Gastrocnemius medialis (tissue), 4 donors: ENCODE results near the gene NEIL3. TPM values are rescaled to one million over a fixed set of nuclear protein-coding genes. Genes with fewer than 3 reads are reported as not detected.
"Not testable (repeated sequence)": the region's sequence is repeated elsewhere in the genome, so short reads cannot be mapped to it uniquely, and the experiment has no call there.

Source experiments
- ATAC-seq, 2 donors: fragments of 150-250 bp; one replicate each; pipeline ENCODE4 v1.9.1; 2016
- DNase-seq, 2 donors: peaks; one replicate each; pipeline ENCODE4 v3.0.0-alpha.2; 2019
- H3K27ac ChIP-seq, 4 donors: fragments of 200-600 bp; sonication (generic); 1 replicate in 1 of 4; 2 replicates in 3 of 4; pipeline ENCODE4 v1.5.1; 2016 to 2018; ENCODE audit warnings: mild to moderate bottlenecking in 2 of 4, moderate library complexity in 1 of 4
- H3K27me3 ChIP-seq, 3 donors: fragments of 200-600 bp; sonication (generic) in 2 of 3; 1 replicate in 1 of 3; 2 replicates in 2 of 3; pipeline versions ENCODE4 v1.5.1 to v1.6.0; 2016 to 2019; ENCODE audit warnings: mild to moderate bottlenecking in 1 of 3, moderate library complexity in 1 of 3
- H3K36me3 ChIP-seq, 2 donors: fragments of 200-600 bp; sonication (generic) in 1 of 2; one replicate each; pipeline ENCODE4 v1.5.1; 2017 to 2018
- H3K4me1 ChIP-seq, 2 donors: fragments of 200-600 bp; sonication (generic) in 1 of 2; one replicate each; pipeline ENCODE4 v1.5.1; 2016 to 2017; ENCODE audit warnings: mild to moderate bottlenecking in 2 of 2
- H3K4me3 ChIP-seq, 4 donors: fragments of 200-600 bp; sonication (generic) in 3 of 4; 1 replicate in 1 of 4; 2 replicates in 3 of 4; pipeline ENCODE4 v1.5.1; 2016 to 2019; ENCODE audit warnings: mild to moderate bottlenecking in 2 of 4
- H3K9me3 ChIP-seq, 3 donors: fragments of 200-600 bp; sonication (generic) in 2 of 3; 1 replicate in 1 of 3; 2 replicates in 2 of 3; pipeline ENCODE4 v1.5.1; 2016 to 2019
- CTCF ChIP-seq, 5 experiments: fragments of 450-650 bp in 3 of 5; fragments of 200-600 bp in 2 of 5; sonication (generic) in 2 of 5; IDR thresholded peaks in 4 of 5; conservative IDR thresholded peaks in 1 of 5; 1 replicate in 4 of 5; 2 replicates in 1 of 5; pipeline ENCODE4 v1.5.1; 2016 to 2019; ENCODE audit warnings: antibody characterized with exemption in 5 of 5, mild to moderate bottlenecking in 3 of 5, moderate library complexity in 3 of 5
- POLR2A ChIP-seq, 2 donors: fragments of 450-650 bp; IDR thresholded peaks; one replicate each; pipeline ENCODE4 v1.6.1; 2017; ENCODE audit warnings: antibody characterized with exemption in 2 of 2, mild to moderate bottlenecking in 2 of 2, moderate library complexity in 2 of 2
- in situ Hi-C, 4 donors: fragments of 200-750 bp; cut with MboI; loops; one replicate each; pipeline versions ENCODE4 v1.15.0 to v1.8.0; 2017; ENCODE audit warnings: low sequenced_read_pairs in 4 of 4
- intact Hi-C: fragments of 100-400 bp; cut with DNase I; formaldehyde crosslinking; loops from one replicate; pipeline ENCODE4 v1.15.1; 2023; ENCODE audit warnings: low total_unique reads
- total RNA-seq, 4 donors: library from RNA; depleted of rRNA; stranded (reverse); fragments of >200 nt; gene quantifications; one replicate each; pipeline versions ENCODE4 v1.1.0 to v1.2.3, GENCODE V29; 2016

Gene NEIL3
- total RNA-seq, 4 donors from 2014 or later = not detected

GRCh38 chr4:177304094-177304493 lies 5.6 kb upstream of the NEIL3 start:
- in situ Hi-C loops (no loop called here), intact Hi-C loops (no loop called here)
- Histone ChIP-seq H3K36me3 (no peaks in the 10 kb centered on the region), H3K4me3 (no peak overlapping the region), H3K4me1 (no peaks in the 10 kb centered on the region), H3K27me3 (no peaks in the 10 kb centered on the region), H3K27ac (no peak overlapping the region), H3K9me3 (no peaks in the 10 kb centered on the region)
- DNase-seq = no peak
- ATAC-seq = no peak
- TF ChIP-seq POLR2A (IDR thresholded peaks at IDR 0.05) = no peak
- no peak for TF ChIP-seq CTCF (IDR thresholded peaks at IDR 0.05 in 4 of 5, conservative IDR thresholded peaks at IDR 0.05 in 1 of 5)

GRCh38 chr4:177304864-177305263 lies 4.8 kb upstream of the NEIL3 start:
- in situ Hi-C loops, DNase-seq, H3K9me3 ChIP-seq, H3K4me1 ChIP-seq, H3K4me3 ChIP-seq, H3K36me3 ChIP-seq, H3K27me3 ChIP-seq, intact Hi-C loops, ATAC-seq, H3K27ac ChIP-seq: not testable (repeated sequence)

GRCh38 chr4:177308125-177308524 lies 1.5 kb upstream of the NEIL3 start:
- in situ Hi-C loops = no loop called here
- Histone ChIP-seq H3K9me3 (no peaks in the 10 kb centered on the region), H3K36me3 (no peaks in the 10 kb centered on the region), H3K4me3 (no peak overlapping the region), H3K4me1 (peaks cover 3 to 8% of the 10 kb centered on the region in 2 donors), H3K27ac (no peak overlapping the region), H3K27me3 (no peaks in the 10 kb centered on the region)
- intact Hi-C loops = no loop called here
- TF ChIP-seq POLR2A (IDR thresholded peaks at IDR 0.05) (no peak), CTCF (IDR thresholded peaks at IDR 0.05 in 4 of 5, conservative IDR thresholded peaks at IDR 0.05 in 1 of 5) (no peak)
- no peak for DNase-seq
- ATAC-seq = no peak

- no peak for DNase-seq
- TF ChIP-seq CTCF (IDR thresholded peaks at IDR 0.05 in 4 of 5, conservative IDR thresholded peaks at IDR 0.05 in 1 of 5) (no peak), POLR2A (IDR thresholded peaks at IDR 0.05) (no peak)
- intact Hi-C loops (no loop called here), in situ Hi-C loops (no loop called here)
- Histone ChIP-seq H3K27ac (no peak overlapping the region), H3K27me3 (no peaks in the 10 kb centered on the region), H3K4me3 (peak overlapping the region; percentile 57 to 73 (median 58)), H3K4me1 (peaks cover 3 to 8% of the 10 kb centered on the region in 2 donors), H3K36me3 (no peaks in the 10 kb centered on the region), H3K9me3 (no peaks in the 10 kb centered on the region)
- no peak for ATAC-seq
These were observed 690 bp upstream of the NEIL3 start for GRCh38 chr4:177308847-177309521.

GRCh38 chr4:177311589-177311988 lies 1.9 kb downstream of the NEIL3 start:
- peaks cover 3 to 8% of the 10 kb centered on the region in 2 donors for H3K4me1 ChIP-seq
- H3K27ac ChIP-seq = no peak overlapping the region
- DNase-seq (no peak), ATAC-seq (no peak)
- TF ChIP-seq POLR2A (IDR thresholded peaks at IDR 0.05) = no peak
- TF ChIP-seq CTCF (IDR thresholded peaks at IDR 0.05 in 4 of 5, conservative IDR thresholded peaks at IDR 0.05 in 1 of 5) = no peak
- in situ Hi-C loops (no loop called here), intact Hi-C loops (no loop called here)
- no peaks in the 10 kb centered on the region for H3K9me3 ChIP-seq
- H3K4me3 ChIP-seq = no peak overlapping the region
- no peaks in the 10 kb centered on the region for H3K27me3 ChIP-seq
- H3K36me3 ChIP-seq = no peaks in the 10 kb centered on the region
